Activated CD4-positive, alpha-beta memory T cell treated with anti-CD3 and anti-CD28 coated beads, Interleukin-2, amount 10 ng/mL, durations not matched to agents 7 days and 5 days (primary cell): ENCODE measurements around the gene BCS1L. TPM values are rescaled to one million over a fixed set of nuclear protein-coding genes. Genes with fewer than 3 reads are reported as not detected.
A peak's percentile ranks its signal among the peaks of the same experiment; 100 is the strongest.

Experiments
- CTCF ChIA-PET: fragments of 350-600 bp; sonication (Branson Sonifier 250); formaldehyde crosslinking; loops from one replicate; lab custom pipeline; 2021; ENCODE audit warnings: antibody characterized with exemption, inconsistent platforms; lab: Charles Lee
- POLR2A ChIA-PET: fragments of 350-600 bp; sonication (Branson Sonifier 250); formaldehyde crosslinking; loops from one replicate; lab custom pipeline; 2021; ENCODE audit warnings: antibody characterized with exemption; lab: Charles Lee
- DNase-seq: peaks from one replicate; pipeline ENCODE4 v3.0.0-alpha.2; 2020
- H3K27ac Mint-ChIP-seq: one replicate; pipeline ENCODE4 v1.8.0; 2021; ENCODE audit warnings: mild to moderate bottlenecking, mixed read lengths
- H3K27me3 Mint-ChIP-seq: one replicate; pipeline ENCODE4 v1.8.0; 2021; ENCODE audit warnings: mixed read lengths
- H3K36me3 Mint-ChIP-seq: one replicate; pipeline ENCODE4 v1.8.0; 2021; ENCODE audit warnings: low read depth, mixed read lengths
- H3K4me1 Mint-ChIP-seq: one replicate; pipeline ENCODE4 v1.8.0; 2021; ENCODE audit warnings: mixed read lengths
- H3K4me3 Mint-ChIP-seq: one replicate; pipeline ENCODE4 v1.8.0; 2021; ENCODE audit warnings: mild to moderate bottlenecking, mixed read lengths
- H3K9me3 Mint-ChIP-seq: one replicate; pipeline ENCODE4 v1.8.0; 2021; ENCODE audit warnings: mixed read lengths
- total RNA-seq, 2 experiments: library from RNA; stranded (reverse); gene quantifications; one replicate each; pipeline ENCODE4 v1.2.3, GENCODE V29; 2021

The BCS1L gene, protein sequence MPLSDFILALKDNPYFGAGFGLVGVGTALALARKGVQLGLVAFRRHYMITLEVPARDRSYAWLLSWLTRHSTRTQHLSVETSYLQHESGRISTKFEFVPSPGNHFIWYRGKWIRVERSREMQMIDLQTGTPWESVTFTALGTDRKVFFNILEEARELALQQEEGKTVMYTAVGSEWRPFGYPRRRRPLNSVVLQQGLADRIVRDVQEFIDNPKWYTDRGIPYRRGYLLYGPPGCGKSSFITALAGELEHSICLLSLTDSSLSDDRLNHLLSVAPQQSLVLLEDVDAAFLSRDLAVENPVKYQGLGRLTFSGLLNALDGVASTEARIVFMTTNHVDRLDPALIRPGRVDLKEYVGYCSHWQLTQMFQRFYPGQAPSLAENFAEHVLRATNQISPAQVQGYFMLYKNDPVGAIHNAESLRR
- 10 to 100 TPM; 35.0 to 39.8 TPM for total RNA-seq

DNA sequence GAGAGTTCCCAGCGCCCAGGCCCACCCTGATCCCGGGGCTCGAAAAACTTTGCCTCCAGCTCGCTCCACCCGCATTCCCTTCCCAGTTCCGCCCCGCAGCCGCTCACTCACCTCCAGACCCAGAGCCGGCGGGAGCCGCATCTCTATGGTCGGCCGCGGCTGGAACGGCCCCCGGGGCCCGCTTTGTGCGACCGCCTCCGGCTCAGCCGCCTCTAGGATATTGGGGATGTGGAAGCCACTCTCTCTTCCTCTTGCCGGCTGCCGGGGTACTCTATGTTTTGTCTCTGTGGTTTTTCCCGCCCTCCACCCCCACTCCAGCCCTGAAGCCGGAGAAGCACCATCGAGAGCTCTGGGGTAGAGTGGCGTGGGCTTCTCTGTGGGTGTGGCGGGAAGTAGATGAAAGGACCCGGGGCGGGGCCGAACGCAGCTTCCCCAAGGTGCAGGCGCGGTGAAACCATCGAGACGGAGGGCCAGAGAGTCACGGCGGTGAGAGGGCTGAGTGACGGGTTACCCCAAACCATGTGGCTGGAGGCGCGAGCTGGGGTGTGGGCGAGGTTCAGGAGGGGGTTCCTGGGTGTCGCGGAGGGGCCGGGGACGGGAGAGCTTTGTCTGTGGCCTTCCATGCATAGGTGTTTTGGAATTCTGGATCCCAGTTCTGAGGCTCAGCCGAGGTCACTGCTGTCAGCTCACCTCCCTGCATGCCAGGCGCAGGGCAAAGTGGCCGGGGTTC, at the start of gene BCS1L, which contains the start of gene ZNF142:
BCS1L (plus strand) TSS at position 426 of the 730 bp plus-strand sequence. CDS start 1,305 bp downstream, outside the sequence.
ZNF142 (minus strand) TSS at position 366 of the 730 bp plus-strand sequence. CDS start 3,194 bp downstream, outside the sequence.
- ChIA-PET POLR2A (interaction anchor here (0.5 to 6.3 kb wide), 25 partner anchors 9 to 728 kb away, joined by 3 to 76 read pairs (median 4); partner anchors contain the start of genes RNF25, STK36, TTLL4 and TUBA4A), CTCF (interaction anchor here (0.6 to 6.0 kb wide), 23 partner anchors 10 to 636 kb away, joined by 3 to 63 read pairs (median 4); partner anchors contain the start of genes RNF25, STK36, TTLL4 and ZFAND2B)
- H3K9me3 Mint-ChIP-seq, result no peaks in the 10 kb centered on the region

DNA sequence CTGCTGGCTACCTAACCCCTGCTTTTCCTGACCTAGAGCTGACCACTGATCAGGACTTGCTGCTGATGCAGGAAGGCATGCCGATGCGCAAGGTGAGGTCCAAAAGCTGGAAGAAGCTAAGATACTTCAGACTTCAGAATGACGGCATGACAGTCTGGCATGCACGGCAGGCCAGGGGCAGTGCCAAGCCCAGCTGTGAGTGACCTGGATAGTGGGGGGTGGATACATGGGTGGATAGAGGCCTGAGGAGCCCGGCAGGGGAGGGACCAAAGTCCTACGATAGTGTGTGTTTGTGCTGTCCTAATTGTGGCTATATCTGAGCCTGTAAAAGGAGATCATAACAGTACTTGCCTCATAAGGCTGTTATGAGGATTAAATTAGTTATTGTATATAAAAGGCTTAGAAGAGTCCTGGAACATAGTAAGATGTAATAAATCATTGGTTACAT, 43.6 kb upstream of the BCS1L start:
- ChIA-PET CTCF (interaction anchor here (1.1 kb wide), 1 partner anchor 94 kb away, joined by 3 read pairs; the partner anchor contains the start of gene TTLL4), POLR2A (interaction anchor here (1.3 kb wide), 1 partner anchor 13 kb away, joined by 3 read pairs; no protein-coding TSS in a partner anchor)
- H3K27ac Mint-ChIP-seq, result no peak overlapping the region
- H3K27me3 Mint-ChIP-seq, result peaks cover 5% of the 10 kb centered on the region
- no peak overlapping the region for H3K4me3 Mint-ChIP-seq
- H3K9me3 Mint-ChIP-seq, result no peaks in the 10 kb centered on the region
- H3K4me1 Mint-ChIP-seq, result no peaks in the 10 kb centered on the region
- no peaks in the 10 kb centered on the region for H3K36me3 Mint-ChIP-seq
- no peak for DNase-seq

More for the DNA sequence above, at the start of gene BCS1L, which contains the start of gene ZNF142:
- DNase-seq, result peak; percentile 95
- Mint-ChIP-seq H3K4me3 (peak within 1 kb of the TSS; percentile 97), H3K4me1 (peaks cover 43% of the 10 kb centered on the region), H3K36me3 (peaks cover 57% of the 10 kb centered on the region), H3K27ac (peak within 1 kb of the TSS; percentile 84), H3K27me3 (no peaks in the 10 kb centered on the region)

DNA sequence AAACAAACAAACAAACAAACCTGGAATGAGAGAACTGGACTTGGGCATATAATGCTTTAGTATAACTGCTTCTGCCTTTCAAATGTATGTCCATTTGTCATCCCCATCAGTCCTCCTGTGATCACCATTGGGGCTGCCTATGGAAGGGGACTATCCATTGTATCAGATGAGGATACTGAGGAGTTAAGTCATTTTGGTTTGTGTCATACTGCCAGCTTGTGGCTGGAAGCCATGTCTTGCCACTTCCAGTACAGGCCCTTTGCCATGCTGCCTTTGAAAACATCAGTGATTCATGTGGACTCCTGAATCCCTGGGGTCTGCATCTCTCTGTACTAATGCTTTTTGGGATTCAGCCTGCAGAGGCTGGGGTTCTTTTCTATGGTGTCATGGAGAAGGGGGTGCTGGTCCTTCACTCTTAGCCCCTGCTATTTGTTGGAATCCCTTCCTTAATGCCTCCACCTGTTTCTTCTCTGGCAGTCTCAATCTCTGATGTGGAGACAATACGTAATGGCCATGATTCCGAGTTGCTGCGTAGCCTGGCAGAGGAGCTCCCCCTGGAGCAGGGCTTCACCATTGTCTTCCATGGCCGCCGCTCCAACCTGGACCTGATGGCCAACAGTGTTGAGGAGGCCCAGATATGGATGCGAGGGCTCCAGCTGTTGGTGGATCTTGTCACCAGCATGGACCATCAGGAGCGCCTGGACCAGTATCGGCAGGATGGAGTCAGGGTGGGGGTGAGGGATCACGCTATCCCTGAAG, 41.2 kb upstream of the BCS1L start:
- no peaks in the 10 kb centered on the region for H3K27me3 Mint-ChIP-seq
- no peak for DNase-seq
- no peaks in the 10 kb centered on the region for H3K9me3 Mint-ChIP-seq
- ChIA-PET POLR2A (no interaction called here), CTCF (no interaction called here)
- H3K4me1 Mint-ChIP-seq, result no peaks in the 10 kb centered on the region
- no peaks in the 10 kb centered on the region for H3K36me3 Mint-ChIP-seq
- no peak overlapping the region for H3K27ac Mint-ChIP-seq
- H3K4me3 Mint-ChIP-seq, result no peak overlapping the region

DNA sequence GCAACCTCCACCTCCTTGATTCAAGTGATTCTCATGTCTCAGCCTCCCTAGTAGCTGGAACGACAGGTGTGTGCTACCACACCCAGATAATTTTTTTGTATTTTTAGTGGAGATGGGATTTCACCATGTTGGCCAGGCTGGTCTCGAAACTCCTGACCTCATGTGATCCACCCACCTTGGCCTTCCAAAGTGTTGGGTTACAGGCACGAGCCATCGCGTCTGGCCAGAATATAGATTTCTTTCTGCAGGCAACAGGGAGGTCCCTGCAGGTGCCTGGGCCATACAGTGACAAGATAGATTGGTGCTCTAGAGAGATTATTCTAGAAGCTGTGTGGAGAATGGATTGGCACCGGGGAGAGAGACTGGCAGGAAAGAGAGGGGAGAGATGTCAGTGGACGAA, 38.5 kb upstream of the BCS1L start:
- Mint-ChIP-seq H3K4me1 (no peaks in the 10 kb centered on the region), H3K27me3 (no peaks in the 10 kb centered on the region), H3K9me3 (no peaks in the 10 kb centered on the region), H3K4me3 (no peak overlapping the region), H3K27ac (no peak overlapping the region), H3K36me3 (no peaks in the 10 kb centered on the region)
- ChIA-PET POLR2A (no interaction called here), CTCF (interaction anchor here (0.6 kb wide), 1 partner anchor 66 kb away, joined by 4 read pairs; no protein-coding TSS in a partner anchor)
- no peak for DNase-seq

DNA sequence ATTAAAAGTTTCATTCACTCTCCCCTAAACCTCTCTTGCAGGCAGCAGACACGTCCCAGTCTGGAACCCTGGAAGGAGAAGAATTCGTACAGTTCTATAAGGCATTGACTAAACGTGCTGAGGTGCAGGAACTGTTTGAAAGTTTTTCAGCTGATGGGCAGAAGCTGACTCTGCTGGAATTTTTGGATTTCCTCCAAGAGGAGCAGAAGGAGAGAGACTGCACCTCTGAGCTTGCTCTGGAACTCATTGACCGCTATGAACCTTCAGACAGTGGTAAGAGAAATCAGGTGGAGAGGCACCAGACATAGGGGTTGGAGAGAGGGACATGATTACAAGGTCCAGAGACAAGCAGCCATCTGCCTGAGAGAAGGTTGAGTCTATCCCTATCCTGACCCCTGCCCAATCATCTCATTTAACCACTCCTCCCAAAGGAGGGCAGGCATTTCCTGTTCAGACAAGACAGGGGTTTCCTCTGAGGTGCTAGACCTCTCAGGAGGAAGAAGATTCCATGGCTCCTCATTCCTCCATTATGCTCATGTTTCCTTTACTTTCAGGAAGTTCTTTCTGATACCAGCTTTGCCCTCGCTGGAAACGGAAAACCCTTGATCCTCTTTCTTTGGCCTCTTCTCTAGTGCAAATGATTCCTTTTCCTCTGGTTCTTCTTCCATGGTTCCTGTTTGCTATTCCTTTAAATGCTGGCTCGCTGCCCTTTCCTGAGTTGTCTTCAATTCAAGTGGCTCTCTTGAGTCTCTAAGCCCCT, 36.7 kb upstream of the BCS1L start:
- ChIA-PET CTCF (no interaction called here), POLR2A (no interaction called here)
- peaks cover 2% of the 10 kb centered on the region for H3K4me1 Mint-ChIP-seq
- no peak for DNase-seq
- H3K27ac Mint-ChIP-seq, result no peak overlapping the region
- no peaks in the 10 kb centered on the region for H3K27me3 Mint-ChIP-seq
- H3K36me3 Mint-ChIP-seq, result no peaks in the 10 kb centered on the region
- H3K4me3 Mint-ChIP-seq, result no peak overlapping the region
- H3K9me3 Mint-ChIP-seq, result no peaks in the 10 kb centered on the region

DNA sequence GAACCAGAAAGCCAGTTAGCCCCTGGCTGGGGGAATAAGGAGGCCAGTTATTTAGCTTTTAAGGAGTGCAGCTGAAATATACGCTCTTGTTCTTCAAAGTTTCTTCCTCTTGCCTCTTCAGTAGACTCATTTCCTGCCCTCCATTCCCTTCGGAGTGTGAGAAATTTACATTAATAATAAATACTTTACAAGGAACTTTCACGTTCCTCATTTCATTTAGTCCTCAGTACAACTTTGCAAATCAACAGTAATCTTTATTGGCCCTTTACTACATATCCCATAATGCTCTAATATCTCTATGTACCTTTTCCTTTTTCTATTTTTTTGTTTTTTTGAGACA, 36.1 kb upstream of the BCS1L start:
- Mint-ChIP-seq H3K27ac (no peak overlapping the region), H3K9me3 (no peaks in the 10 kb centered on the region)
- DNase-seq, result no peak

DNA sequence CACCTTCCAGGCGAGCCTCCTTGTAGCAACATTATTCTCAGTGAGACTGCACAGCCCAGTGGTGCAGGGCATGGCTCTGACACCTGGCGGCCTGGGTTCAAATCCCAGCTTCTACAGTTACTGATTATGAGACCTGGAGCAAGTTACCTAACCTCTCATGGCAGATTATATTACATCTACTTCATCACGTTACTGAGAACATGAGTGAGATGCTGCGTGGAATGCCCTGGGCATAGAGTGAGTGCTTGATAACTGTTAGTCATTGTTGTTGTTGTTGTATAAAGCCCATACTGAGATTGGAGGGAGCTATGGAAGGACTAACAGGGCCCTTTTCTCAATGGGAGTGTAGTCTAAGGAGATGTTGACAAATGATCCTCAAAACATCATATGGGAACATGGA, 33.1 kb upstream of the BCS1L start:
- CTCF ChIA-PET, result no interaction called here
- Mint-ChIP-seq H3K9me3 (no peaks in the 10 kb centered on the region), H3K27me3 (no peaks in the 10 kb centered on the region)

More for the DNA sequence above, 36.1 kb upstream of the BCS1L start:
- Mint-ChIP-seq H3K4me3 (no peak overlapping the region), H3K4me1 (peaks cover 5% of the 10 kb centered on the region), H3K27me3 (no peaks in the 10 kb centered on the region), H3K36me3 (no peaks in the 10 kb centered on the region)
- ChIA-PET POLR2A (no interaction called here), CTCF (interaction anchor here (1.0 kb wide), 1 partner anchor 25 kb away, joined by 3 read pairs; no protein-coding TSS in a partner anchor)

DNA sequence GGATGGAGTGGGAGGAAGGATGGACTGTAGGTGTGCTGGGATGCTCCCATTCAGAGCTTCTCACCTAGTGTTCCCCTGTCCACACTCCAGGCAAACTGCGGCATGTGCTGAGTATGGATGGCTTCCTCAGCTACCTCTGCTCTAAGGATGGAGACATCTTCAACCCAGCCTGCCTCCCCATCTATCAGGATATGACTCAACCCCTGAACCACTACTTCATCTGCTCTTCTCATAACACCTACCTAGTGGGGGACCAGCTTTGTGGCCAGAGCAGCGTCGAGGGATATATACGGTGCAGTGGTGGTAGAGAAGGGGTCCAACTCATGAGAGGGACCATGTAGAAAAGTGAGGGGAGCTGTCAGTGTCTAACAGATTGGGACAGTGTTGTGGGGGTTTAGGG, 31.5 kb upstream of the BCS1L start:
- POLR2A ChIA-PET, result interaction anchor here (0.7 to 1.3 kb wide), 4 partner anchors 12 to 81 kb away, joined by 3 to 4 read pairs (median 3); partner anchors contain the start of genes BCS1L and ZNF142

More for the DNA sequence above, 33.1 kb upstream of the BCS1L start:
- POLR2A ChIA-PET, result interaction anchor here (0.7 kb wide), 1 partner anchor 22 kb away, joined by 3 read pairs; no protein-coding TSS in a partner anchor
- peaks cover 10% of the 10 kb centered on the region for H3K4me1 Mint-ChIP-seq
- no peaks in the 10 kb centered on the region for H3K36me3 Mint-ChIP-seq
- DNase-seq, result no peak
- H3K27ac Mint-ChIP-seq, result no peak overlapping the region
- H3K4me3 Mint-ChIP-seq, result no peak overlapping the region

DNA sequence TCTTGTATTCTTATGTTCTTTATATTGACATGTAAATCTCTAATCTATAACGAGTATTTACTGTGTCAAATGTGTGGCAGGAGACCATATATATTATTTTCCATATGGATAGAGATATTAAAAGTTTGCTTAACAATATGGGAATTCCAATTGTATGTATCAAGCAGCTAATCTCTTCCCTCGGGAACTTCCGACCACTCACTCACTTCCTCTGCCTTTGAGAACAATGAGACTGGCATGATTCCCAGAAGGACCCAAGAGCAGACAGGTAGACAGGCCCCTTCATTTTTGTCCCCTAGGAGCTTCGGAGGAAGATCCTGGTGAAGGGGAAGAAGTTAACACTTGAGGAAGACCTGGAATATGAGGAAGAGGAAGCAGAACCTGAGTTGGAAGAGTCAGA, 27.6 kb upstream of the BCS1L start:
- Mint-ChIP-seq H3K4me1 (peaks cover 10% of the 10 kb centered on the region), H3K27ac (no peak overlapping the region), H3K36me3 (peaks cover 22% of the 10 kb centered on the region), H3K27me3 (no peaks in the 10 kb centered on the region), H3K9me3 (no peaks in the 10 kb centered on the region), H3K4me3 (no peak overlapping the region)
- CTCF ChIA-PET, result interaction anchor here (0.7 kb wide), 1 partner anchor 719 kb away, joined by 3 read pairs; no protein-coding TSS in a partner anchor
- POLR2A ChIA-PET, result interaction anchor here (0.9 kb wide), 1 partner anchor 27 kb away, joined by 3 read pairs; the partner anchor contains the start of genes BCS1L and ZNF142
- no peak for DNase-seq

More for the DNA sequence above, 31.5 kb upstream of the BCS1L start:
- Mint-ChIP-seq H3K4me3 (no peak overlapping the region), H3K36me3 (peaks cover 4% of the 10 kb centered on the region), H3K27me3 (no peaks in the 10 kb centered on the region), H3K27ac (no peak overlapping the region), H3K9me3 (no peaks in the 10 kb centered on the region), H3K4me1 (peaks cover 10% of the 10 kb centered on the region)
- no peak for DNase-seq
- CTCF ChIA-PET, result interaction anchor here (0.7 to 1.6 kb wide), 3 partner anchors 20 to 162 kb away, joined by 3 to 4 read pairs (median 3); no protein-coding TSS in a partner anchor

DNA sequence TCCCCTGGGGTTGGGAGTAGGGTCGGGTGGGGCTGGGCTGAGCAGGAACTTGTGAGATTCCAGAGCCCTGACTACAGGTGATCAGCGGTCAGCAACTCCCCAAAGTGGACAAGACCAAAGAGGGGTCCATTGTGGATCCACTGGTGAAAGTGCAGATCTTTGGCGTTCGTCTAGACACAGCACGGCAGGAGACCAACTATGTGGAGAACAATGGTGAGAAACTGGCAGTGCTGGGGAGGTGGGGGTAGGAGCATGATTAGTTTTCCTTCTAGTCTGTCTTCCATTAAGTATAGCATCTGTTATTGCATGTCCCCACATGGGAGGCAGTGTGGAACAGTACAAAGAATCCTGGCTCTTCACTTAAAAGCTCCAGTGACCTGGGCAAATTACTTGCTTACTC, 23.8 kb upstream of the BCS1L start:
- CTCF ChIA-PET, result no interaction called here
- Mint-ChIP-seq H3K27me3 (no peaks in the 10 kb centered on the region), H3K27ac (no peak overlapping the region), H3K4me1 (no peaks in the 10 kb centered on the region), H3K36me3 (peaks cover 50% of the 10 kb centered on the region), H3K4me3 (no peak overlapping the region), H3K9me3 (no peaks in the 10 kb centered on the region)
- POLR2A ChIA-PET, result no interaction called here
- no peak for DNase-seq

DNA sequence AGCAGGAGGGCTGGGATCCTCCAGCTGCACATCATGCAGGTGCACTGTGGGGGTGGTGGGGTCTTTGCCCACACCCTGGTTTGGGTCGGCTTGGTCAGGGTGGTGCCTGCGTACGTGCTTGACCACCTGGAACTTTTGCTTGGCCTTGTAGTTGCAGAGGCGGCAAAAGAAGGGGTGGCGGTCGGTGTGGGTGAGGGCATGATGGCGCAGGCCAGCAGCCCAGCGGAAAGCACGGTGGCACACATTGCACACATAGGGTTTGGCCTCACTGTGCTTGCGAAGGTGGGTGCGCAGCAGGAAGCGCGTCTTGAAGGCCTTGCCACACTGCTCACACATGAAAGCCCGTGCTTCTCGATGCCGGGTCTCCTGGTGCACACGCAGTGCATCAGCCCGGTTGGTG, 21.1 kb upstream of the BCS1L start:
- no peak overlapping the region for H3K4me3 Mint-ChIP-seq

More for the DNA sequence above, 21.1 kb upstream of the BCS1L start:
- H3K27me3 Mint-ChIP-seq, result no peaks in the 10 kb centered on the region
- H3K9me3 Mint-ChIP-seq, result no peaks in the 10 kb centered on the region
- ChIA-PET CTCF (no interaction called here), POLR2A (no interaction called here)
- H3K4me1 Mint-ChIP-seq, result no peaks in the 10 kb centered on the region
- no peak for DNase-seq
- H3K36me3 Mint-ChIP-seq, result peaks cover 58% of the 10 kb centered on the region
- H3K27ac Mint-ChIP-seq, result no peak overlapping the region
